HUDEP-2 (cell line): ENCODE data around the gene CNOT6.

Source experiments
- DNase-seq, 76 experiments: peaks; one replicate each; lab custom pipeline; 2025; ENCODE audit not compliant: unreplicated experiment in 76 of 76; lab: John Stamatoyannopoulos, UW

The CNOT6 gene

DNA sequence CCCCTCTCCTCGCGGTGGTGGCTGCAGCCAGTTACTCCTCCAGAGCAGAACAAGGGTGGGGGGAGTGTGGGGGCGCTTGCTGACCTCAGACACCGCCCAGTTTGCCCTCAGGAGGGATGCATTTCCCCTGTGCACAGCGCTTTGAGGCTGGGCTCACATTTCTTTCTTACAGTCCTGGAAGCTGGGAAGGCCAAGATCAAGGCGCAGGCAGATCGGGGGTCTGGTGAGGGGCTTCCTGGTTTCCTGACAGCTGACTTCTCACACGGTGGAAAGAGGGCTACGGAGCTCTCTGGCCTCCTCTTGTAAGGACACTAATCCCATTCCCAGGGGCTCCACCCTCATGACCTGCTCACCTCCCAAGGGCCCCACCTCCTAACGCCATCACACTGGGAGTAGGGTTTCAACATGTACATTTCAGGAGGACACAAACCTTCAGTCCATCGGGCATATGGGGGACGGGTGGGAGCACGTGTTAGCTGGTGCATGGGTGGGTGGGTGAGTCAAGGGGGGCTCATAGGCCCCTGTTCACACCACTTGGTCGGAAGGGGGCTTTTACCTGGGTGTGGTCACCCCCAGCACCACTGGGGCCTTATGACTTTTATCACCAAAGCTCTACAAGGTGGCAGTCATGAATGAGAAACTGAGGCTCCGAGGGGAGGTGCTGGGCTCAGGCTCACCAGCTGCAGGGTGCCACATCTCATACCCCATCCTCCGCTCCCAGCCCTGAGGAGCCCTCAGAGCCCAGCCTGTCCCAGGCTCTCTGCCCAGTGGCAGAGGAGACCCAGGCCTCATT is 104.8 kb downstream of the CNOT6 start:
- no peak for DNase-seq

DNA sequence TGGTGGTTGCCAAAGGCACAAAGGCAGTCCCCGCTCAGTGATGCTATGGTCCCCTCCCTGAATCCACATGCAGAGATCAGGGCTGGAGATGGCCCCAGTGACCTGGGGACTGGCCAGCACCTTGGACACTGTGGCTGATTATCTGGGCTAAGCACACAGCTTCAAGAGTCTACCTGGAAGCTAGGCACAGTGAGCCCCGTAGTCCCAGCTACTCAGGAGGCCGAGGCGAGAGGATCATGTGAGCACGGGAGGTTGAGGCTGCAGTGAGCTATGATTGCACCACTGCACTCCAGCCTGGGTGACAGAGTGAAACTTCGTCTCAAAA is 105.4 kb downstream of the CNOT6 start:
- no peak for DNase-seq

DNA sequence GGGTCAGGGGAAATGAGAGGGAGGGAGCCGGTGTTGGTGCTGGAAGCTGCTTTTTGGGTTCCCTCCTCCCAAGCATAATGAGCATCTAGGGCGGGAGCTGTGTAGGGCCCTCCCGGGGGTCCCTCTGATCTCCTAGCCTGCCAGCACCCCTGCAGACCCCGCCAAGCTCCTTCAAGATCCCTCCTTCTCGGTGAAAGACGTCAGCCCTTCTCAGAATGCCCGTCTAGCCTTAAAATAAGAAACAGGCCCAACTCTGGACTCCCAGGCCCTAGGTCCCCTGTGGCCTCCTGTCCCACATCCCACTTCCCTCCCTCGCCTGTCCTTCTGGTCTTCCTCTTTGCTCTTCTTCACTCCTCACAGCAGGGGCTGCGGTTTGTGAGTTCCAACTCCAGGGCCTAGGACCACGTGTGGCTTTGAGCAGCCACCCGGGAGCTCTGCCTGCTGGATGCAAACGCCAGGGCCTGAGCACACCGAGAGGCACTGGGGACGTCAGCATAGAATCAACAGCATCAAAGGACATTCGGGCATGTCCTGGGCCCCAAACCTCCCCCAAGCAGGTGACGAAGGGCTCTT is 105.9 kb downstream of the CNOT6 start:
- DNase-seq = no peak

DNA sequence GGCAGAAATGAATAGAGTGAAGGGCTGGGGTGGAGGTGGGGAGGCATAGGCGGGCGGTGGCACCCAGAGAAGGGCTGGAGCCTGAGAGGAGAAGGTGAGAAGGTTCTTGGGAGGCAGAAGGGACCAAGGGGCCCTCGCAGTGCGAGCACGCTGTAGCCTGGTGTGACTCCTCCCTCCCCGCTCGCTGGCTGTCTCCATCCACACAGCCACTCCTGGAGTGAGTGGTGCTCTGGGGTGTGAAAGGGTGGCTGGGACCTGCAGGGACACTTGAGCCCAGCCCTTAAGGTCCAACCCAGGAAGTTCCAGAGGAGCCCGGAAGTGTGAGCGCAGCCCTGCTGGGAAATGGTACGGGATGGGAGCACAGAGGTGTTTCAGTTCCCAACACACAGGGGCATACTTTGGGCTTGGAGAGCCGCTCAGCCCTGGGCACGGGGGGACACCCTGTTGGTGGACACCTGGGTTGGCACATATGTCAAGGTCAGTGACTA is 106.4 kb downstream of the CNOT6 start:
- no peak for DNase-seq

DNA sequence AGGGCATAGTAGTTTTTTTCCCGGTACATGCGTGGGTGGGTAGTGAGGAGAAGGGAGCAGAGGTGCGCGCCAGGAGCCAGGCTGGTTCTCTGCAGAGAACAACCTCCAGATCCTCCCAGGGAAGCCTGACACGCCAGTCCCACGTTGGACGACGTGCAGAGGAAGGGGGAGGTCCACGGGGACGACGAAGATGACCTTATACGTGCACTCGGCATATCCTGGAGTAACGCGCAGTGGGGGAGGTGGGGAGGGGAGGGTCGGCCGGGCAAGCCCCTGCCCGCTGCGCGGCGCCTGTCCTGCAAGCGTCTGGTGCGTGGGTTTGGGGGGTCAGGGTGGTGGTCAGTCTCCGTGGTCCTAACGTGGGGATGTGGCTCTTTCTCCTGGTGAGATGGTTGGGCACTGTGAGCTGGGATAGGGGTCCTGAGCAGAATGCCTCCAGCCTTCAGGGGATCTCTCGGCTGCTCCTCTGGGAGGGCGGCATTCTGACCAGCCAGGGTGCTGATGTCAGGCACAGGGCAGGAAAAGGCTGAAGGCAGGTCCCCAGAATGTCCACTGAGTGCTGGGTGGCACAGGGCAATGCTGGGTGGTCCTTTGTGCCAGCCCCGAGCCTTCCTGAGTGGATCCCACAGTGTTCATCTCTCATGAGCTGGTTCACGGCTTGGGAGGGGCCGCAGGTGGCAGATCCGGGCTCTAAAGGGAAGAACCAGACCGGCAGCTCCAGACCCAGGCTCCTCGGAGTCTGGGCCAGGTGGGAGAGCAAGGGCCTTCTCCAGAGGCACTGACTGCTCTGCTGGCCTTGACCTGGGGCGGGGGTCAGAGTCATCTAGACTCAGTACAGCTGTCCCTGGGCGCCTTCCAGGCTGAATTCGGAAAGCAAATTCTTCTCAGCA is 107.7 kb downstream of the CNOT6 start:
- no peak for DNase-seq

DNA sequence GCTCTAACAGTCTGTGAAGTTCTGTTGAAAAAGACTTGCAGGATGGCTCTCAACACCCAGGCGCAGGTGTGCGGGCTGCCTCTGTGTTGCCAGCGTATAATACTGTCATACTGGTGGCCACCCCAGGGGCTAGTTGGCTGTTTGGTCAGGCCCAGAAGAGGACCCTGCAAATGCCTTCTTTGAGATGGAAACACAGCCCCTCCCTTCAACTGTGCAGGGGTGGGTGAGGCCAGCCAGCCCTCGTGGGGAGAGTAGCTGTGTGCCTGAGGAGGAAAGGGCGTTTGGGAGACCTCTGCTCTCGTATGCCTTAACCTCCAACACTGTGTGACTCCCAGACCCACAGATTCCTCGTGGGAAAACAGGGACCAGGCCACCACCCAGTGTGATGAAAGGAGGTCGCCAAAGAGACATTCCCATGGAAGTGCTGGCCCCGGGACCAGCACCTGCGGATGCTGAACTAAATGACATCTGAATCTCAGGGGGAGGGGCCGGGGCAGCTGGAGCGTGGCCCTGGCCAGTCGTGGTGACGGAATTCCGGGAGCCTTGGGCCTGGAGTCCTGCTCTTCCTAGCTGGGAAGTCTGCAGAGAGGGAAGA is 108.4 kb downstream of the CNOT6 start:
- no peak for DNase-seq

DNA sequence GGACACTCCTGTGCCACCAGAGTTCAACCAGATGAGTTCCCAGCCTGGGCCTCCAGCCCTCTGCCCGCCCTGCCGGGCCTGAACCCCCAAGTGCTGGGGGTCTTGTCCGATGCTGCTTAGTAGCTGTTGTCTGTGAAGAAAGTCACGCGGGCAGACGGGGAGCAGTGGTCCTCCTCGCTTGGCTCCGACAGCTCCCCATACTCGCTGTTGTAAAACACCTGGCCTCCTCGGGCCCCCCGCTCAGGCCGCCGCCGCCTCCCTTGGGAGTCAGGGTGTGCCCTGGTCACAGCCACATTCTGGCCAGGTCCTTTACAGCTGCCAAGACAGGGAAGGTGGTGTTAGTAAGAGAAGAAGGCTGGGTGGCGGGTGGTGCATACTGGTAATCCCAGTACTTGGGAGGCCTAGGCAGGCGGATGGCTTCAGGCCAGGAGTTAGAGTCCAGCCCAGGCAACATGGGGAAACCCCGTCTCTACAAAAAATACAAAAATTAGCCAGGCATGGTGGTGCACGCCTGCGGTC is 109.0 kb downstream of the CNOT6 start:
- no peak for DNase-seq

DNA sequence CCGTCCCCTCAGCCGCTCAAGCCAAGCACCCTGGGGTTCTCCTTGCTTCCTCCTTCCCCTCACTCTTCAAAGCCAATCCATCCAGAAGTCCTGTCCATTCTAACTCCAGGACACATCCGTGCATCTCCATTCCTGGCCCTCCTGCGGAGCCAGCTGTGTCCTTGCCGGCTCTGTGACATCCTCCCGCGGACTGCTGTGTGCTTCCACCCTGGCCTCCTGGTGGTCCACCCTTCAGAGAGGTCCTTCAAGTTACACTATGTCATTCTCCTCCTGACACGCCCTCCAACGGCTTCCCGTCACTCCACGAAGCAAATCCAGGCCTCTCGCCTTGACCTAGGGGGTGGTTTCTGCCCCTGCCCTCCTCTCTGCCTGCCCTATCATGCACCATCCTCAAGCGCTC is 110.1 kb downstream of the CNOT6 start:
- no peak for DNase-seq

DNA sequence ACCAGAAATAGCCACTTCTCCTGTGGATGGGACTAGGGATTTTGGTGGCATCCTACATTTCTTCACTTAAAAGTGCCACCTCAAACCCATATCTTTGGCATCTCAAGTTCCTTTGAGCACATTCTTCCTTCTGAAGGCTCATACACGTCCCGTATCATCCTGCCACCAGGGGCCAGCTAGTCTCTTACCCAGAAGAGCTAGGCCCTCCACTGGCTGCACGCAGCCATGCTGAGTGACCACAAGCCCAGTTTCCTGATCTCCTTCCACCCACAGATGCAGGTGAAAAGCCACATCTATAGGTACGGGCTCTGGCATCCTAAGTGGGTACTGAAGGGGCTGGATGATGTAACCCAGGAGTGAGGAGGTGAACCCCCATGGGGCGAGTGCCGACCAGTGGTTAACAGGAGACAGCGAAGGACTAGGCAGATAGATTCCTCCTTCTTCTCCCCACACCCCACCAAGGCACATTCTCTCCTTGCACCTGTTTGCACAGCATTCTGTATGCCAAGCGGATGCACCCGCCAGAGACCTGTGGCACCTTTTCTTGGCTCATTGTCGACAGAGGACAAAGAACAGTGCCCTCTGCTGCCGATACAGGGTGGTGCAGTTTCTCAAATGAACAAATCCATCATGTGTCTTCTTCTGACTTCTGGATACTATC is 111.5 kb downstream of the CNOT6 start:
- peak in 68 of 76 experiments; percentile 2 to 74 (median 52) for DNase-seq

DNA sequence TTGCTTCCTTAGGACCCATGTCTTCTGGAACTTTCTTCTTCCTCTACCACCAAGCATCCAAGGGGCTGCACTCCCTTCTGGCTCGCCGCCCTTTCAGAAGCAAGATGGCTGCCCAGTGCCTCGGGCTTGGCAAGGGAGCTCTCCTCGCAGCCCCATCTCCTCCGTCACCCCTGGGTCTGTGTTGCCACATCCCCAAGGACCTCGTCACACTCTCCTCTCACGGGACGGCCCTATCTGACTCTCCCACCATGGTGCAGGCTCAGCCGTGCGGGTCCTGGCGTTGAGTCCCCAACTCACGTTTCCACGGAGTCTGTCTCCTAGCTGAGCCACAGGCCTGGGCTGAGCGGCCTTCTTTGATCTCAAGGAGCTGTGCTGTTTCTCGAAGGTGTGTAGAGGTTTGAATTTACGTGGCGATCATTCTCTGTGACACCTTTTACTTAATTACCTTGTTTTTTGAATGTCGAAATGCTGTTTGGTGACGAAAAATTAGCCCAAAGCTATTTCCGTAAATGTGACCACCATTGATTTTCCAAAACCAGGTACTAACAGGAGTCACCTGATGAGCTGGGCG is 112.1 kb downstream of the CNOT6 start:
- peak in 1 of 76 experiments; percentile 30 for DNase-seq

DNA sequence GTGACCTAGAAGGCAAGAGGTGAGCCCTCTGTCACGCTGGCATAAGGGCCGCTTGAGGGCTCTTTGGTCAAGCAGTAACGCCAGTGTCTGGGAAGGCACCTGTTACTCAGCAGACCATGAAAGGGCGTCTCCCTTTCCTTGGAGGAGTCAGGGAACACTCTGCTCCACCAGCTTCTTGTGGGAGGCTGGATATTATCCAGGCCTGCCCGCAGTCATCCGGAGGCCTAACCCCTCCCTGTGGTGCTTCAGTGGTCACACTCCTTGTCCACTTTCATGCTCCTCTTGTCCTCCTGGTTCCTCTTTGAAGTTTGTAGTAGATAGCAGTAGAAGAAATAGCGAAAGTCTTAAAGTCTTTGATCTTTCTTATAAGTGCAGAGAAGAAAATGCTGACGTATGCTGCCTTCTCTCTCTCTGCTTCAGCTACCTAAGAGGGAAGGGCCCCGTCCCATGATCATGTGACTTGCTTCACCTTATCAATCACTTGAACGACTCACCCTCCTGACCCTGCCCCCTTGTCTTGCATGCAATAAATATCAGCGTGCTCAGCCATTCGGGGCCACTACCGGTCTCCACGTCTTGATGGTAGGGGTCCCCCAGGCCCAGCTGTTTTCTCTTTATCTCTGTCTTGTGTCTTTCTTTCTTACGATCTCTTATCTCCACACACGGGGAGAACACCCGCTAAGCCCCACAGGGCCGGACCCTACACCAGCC is 113.8 kb downstream of the CNOT6 start:
- DNase-seq = peak in 71 of 76 experiments; percentile 10 to 84 (median 55)

DNA sequence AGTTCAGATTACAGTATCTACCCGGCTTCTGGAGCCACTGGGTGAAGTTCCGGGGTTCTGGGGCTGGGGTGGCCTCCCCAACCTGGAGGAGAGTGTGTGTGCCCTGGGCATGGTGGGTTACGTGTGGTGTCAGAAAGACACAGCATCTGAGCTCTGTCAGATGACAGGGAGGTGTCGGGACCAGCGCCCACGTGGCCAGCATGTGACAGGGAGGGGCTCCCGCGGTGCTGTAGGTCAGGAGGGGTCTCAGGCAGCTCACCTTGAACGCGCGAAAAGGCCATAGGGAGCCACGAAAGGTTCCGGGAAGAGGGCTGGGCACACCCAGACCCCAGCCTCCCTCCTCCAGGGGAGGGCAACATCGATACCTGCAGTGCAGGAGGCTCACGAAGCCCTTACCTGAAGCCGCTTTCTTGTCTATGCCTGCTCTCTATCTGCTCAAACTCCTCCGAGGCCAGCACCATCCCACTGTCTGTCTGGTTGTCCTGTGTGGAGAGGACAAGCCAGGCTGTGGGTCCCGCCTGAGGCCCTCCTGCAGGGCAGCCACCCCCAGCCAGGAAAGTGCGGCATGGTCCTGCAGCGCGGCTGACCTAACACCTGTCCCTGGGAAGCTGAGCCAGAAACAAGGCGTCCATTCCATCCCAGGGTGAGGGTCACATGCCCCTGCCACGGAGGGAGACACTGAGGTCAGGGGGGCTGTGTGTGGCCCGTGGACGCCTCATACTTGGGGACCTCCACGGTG is 114.6 kb downstream of the CNOT6 start:
- peak in 33 of 76 experiments; percentile 13 to 67 (median 41) for DNase-seq

DNA sequence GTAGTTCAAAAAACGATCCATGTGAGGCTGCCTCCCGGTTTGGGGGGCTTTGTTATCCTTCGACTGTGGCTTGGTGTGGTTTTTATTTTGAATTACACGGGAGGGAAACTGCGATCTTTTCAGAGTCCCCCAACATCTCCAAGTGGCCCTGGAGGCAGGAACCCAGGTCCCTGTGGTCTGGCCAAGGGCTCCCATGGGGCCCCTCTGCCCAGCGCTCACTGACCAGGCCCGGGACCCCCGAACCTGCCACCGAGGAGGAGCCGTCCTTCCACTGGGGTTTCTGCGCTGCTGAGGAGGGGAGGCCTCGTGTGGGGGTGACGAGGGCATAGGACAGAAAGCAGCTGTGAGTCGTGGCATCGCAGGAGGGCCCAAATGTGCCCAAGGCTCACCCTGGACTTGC is 115.2 kb downstream of the CNOT6 start:
- DNase-seq = no peak

DNA sequence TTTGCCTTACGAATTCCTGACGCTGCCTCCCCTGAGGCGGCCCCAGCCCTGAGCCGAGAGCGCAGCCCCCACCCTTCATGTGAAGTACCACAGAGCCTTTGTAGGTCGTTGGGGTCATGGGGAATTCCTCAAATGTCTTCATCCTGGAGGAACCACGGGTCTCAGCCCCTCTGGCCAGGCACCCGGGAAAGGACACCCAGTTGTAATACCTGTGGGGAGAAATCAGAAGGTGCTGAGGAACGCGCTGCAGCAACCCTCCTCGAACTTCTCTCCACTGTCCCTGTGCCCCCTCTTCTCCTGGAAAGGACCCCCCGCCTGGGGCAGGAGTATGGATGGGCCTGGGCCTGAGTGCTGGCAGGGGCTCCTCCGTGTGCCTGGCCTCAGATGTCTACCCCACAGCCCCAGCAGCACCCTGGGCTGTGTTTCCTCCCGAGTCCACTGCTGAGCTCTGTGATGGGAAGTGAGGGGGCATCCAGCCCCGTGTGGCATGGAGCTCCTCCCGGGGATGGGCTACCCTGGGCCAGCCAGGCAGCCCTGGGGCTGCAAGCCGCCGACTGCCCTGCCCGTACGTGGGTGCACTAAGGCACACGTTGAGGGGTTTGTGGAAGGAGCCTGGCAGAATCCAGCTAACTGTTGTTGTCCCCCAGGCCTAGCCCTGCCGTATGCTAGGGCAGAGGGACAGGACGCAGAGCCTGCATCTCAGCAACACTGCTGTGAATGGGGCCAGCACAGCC is 115.8 kb downstream of the CNOT6 start:
- no peak for DNase-seq

DNA sequence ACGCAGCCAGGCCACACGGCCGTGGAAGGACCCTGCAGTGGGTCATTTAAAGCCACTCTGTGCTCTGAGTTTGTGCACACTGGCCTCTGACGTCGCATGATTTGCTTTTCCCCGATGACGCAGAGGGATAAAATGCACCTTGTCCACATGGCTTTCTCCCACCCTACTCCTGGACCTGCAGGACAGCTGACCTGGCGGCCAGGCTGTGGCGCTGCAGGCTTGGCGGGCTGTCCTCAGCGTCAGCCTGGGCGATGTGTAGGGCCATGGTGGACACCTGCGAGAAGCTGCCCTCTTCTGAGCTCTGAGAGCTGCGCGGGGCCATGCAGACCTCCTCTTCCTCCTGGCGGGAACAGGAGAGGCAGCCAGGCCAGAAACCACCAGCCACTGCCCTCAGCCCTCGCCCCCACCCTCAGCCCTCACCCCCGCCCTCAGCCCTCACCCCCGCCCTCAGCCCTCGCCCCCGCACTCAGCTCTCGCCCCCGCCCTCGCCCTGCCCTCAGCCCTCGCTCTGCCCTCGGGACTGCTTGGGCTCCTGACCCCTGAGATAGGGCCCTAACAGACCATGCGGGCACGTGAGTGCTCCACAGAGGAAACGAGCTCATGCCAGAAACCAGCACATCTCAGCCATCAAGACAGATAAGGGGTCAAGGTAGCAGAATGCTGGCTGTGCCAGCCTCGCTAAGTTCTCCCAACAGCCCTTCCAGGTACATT is 117.1 kb downstream of the CNOT6 start:
- DNase-seq = peak in 69 of 76 experiments; percentile 15 to 89 (median 69)

DNA sequence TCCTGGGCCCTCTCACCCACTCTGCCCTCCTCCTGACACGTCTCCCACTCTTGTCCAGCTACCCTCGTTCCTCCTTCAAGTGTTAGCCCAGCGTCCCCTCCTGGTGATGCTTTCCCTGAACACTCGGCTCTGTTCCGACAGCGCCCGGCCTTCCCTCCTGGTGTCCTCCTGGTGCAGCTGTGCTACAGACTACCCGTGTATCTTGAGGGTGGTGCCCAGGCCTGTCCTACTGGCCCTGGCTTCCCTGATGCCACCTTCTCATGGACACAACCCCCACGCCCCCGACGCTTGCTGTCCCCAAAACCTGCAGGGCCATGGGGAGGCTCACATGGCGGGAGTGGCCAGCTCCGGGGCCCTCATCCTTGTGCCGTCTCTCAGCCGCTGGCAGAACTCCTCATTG is 118.5 kb downstream of the CNOT6 start:
- no peak for DNase-seq

DNA sequence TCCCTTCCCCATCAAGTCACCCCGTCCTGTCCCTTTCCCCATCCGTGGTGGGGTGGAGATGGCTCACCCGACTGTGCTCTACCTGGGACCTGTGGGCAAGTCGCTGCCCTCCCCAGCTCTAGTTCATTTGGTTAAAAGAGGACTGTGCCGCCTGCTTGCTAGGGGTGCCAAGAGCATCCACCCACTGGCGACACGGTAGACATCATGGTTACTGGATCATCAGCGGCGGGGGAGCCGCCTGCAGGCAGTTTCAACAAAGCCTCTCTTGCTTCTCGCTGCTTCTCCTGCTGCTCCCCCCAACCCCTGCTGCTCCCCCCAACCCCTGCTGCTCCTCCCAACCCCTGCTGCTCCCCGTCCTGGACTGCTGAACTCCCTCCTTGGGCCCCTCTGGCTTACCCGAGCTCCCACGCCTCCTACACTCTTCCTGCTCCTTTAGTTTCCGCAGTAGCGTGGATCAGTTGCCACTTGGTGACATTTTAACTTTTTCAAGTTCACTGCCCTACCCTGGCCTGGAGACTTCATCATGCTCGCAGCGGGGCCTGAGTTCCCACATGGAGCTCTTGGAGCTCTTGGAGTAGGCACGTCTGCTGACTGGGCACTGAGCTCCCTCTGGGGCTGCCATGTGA is 119.1 kb downstream of the CNOT6 start:
- DNase-seq = no peak
